ENCODE results near the gene LGALS1. TPM values are rescaled to one million over a fixed set of nuclear protein-coding genes. Genes with fewer than 3 reads are reported as not detected.
"Not testable (repeated sequence)": the region's sequence is repeated elsewhere in the genome, so short reads cannot be mapped to it uniquely, and the experiment has no call there.

LGALS1 gene
- total RNA-seq, 1 donor from 2014 or later, result 791 TPM

- intact Hi-C loops (cut with micrococcal nuclease), result loop anchor here (1.0 to 10.0 kb wide), 6 partner anchors 20 to 196 kb away; partner anchors contain the start of genes GGA1 and MFNG
Observed at GRCh38 chr22:37681001-37681424, 5.6 kb downstream of the LGALS1 start.

GRCh38 chr22:37681556-37682049 is 6.2 kb downstream of the LGALS1 start:
- intact Hi-C loops (cut with micrococcal nuclease), result loop anchor here (1.0 to 10.0 kb wide), 6 partner anchors 20 to 197 kb away; partner anchors contain the start of genes GGA1 and MFNG

GRCh38 chr22:37684803-37685615 is 9.6 kb downstream of the LGALS1 start:
- intact Hi-C loops (cut with micrococcal nuclease), result loop anchor here (5.0 to 10.0 kb wide), 4 partner anchors 62 to 587 kb away; partner anchors contain the start of genes GCAT, MFNG and TMEM184B

GRCh38 chr22:37686002-37686982 is 10.9 kb downstream of the LGALS1 start, which contains the start of gene NOL12:
NOL12 (plus strand) TSS chr22:37686343; CDS start chr22:37686393, 50 bp downstream.
- intact Hi-C loops (cut with micrococcal nuclease), result loop anchor here (1.0 to 10.0 kb wide), 9 partner anchors 9 to 586 kb away; partner anchors contain the start of genes ANKRD54, GCAT, GGA1 and MFNG

- intact Hi-C loops (cut with micrococcal nuclease), result no loop called here
Observed at GRCh38 chr22:37690407-37690806, 15.0 kb downstream of the LGALS1 start.

GRCh38 chr22:37690901-37691504 is 15.6 kb downstream of the LGALS1 start:
- intact Hi-C loops (cut with micrococcal nuclease), result no loop called here

- intact Hi-C loops (cut with micrococcal nuclease), result no loop called here
Observed at GRCh38 chr22:37692627-37693285, 17.3 kb downstream of the LGALS1 start.

GRCh38 chr22:37694131-37694530 is 18.7 kb downstream of the LGALS1 start:
- intact Hi-C loops (cut with micrococcal nuclease), result not testable (repeated sequence)

- intact Hi-C loops (cut with micrococcal nuclease), result loop anchor here (1.0 to 2.0 kb wide), 4 partner anchors 10 to 50 kb away; partner anchors contain the start of genes NOL12 and PDXP
Observed at GRCh38 chr22:37696260-37696656, 20.8 kb downstream of the LGALS1 start.

GRCh38 chr22:37696657-37697537 is 21.5 kb downstream of the LGALS1 start, which contains the start of gene TRIOBP:
TRIOBP (plus strand) TSS chr22:37697048; CDS start chr22:37701366, 4,318 bp downstream.
- intact Hi-C loops (cut with micrococcal nuclease), result loop anchor here (1.0 to 2.0 kb wide), 4 partner anchors 11 to 49 kb away; partner anchors contain the start of genes NOL12 and PDXP

- intact Hi-C loops (cut with micrococcal nuclease), result loop anchor here (2.0 kb wide), 1 partner anchor 21 kb away; no protein-coding TSS in a partner anchor
Observed at GRCh38 chr22:37697538-37697835, 22.1 kb downstream of the LGALS1 start.

- intact Hi-C loops (cut with micrococcal nuclease), result no loop called here
Observed at GRCh38 chr22:37701141-37701786, 25.8 kb downstream of the LGALS1 start.

GRCh38 chr22:37703906-37704305 is 28.5 kb downstream of the LGALS1 start:
- intact Hi-C loops (cut with micrococcal nuclease), result no loop called here

- intact Hi-C loops (cut with micrococcal nuclease), result no loop called here
Observed at GRCh38 chr22:37704645-37705044, 29.2 kb downstream of the LGALS1 start.

- intact Hi-C loops (cut with micrococcal nuclease), result no loop called here
Observed at GRCh38 chr22:37705205-37705604, 29.8 kb downstream of the LGALS1 start.

- intact Hi-C loops (cut with micrococcal nuclease), result no loop called here
Observed at GRCh38 chr22:37708580-37709444, 33.4 kb downstream of the LGALS1 start.

GRCh38 chr22:37709445-37709765 is 34.0 kb downstream of the LGALS1 start:
- intact Hi-C loops (cut with micrococcal nuclease), result no loop called here

GRCh38 chr22:37710675-37711074 is 35.2 kb downstream of the LGALS1 start:
- intact Hi-C loops (cut with micrococcal nuclease), result no loop called here

All from T-helper 1 cell treated with Interleukin-12 subunit alpha and Interleukin-12 subunit beta and Interleukin-4 antibody, amounts not matched to agents 30 ng/mL and 1 ng/mL, for 36 hours (primary cell).